GM23248 (cell line): ENCODE data around the gene RBM19. TPM values are rescaled to one million over a fixed set of nuclear protein-coding genes. Genes with fewer than 3 reads are reported as not detected.
A peak's percentile ranks its signal among the peaks of the same experiment; 100 is the strongest.

Source experiments
- DNase-seq: peaks from one replicate; pipeline ENCODE4 v3.0.0-alpha.2; 2015
- H2AFZ ChIP-seq: fragments of 200-600 bp; sonication (generic); 2 replicates; pipeline ENCODE4 v1.6.1; 2016; ENCODE audit warnings: antibody characterized with exemption
- H3F3A ChIP-seq: fragments of 200-600 bp; sonication (generic); 2 replicates; pipeline ENCODE4 v1.6.1; 2016; ENCODE audit warnings: mild to moderate bottlenecking, antibody characterized with exemption, mixed run types; ENCODE audit not compliant: insufficient read depth
- H3K27ac ChIP-seq: fragments of 200-600 bp; sonication (generic); 2 replicates; pipeline ENCODE4 v1.5.1; 2016; ENCODE audit warnings: mild to moderate bottlenecking
- H3K27me3 ChIP-seq: fragments of 200-600 bp; sonication (generic); replicated peaks from 2 replicates; pipeline ENCODE4 v1.6.1; 2016; ENCODE audit warnings: mild to moderate bottlenecking; ENCODE audit not compliant: insufficient read depth
- H3K36me3 ChIP-seq: fragments of 200-600 bp; sonication (generic); 2 replicates; pipeline ENCODE4 v1.6.1; 2016; ENCODE audit warnings: low read depth, mild to moderate bottlenecking
- H3K4me1 ChIP-seq: fragments of 200-600 bp; sonication (generic); 2 replicates; pipeline ENCODE4 v1.6.1; 2016; ENCODE audit warnings: mild to moderate bottlenecking; ENCODE audit not compliant: insufficient read depth
- H3K4me2 ChIP-seq: fragments of 200-600 bp; sonication (generic); one replicate; pipeline ENCODE4 v1.6.1; 2016; ENCODE audit warnings: mild to moderate bottlenecking; ENCODE audit not compliant: unreplicated experiment
- H3K4me3 ChIP-seq: fragments of 200-600 bp; sonication (generic); 2 replicates; pipeline ENCODE4 v1.5.1; 2016; ENCODE audit warnings: mild to moderate bottlenecking
- H3K79me2 ChIP-seq: fragments of 200-600 bp; sonication (generic); 2 replicates; pipeline ENCODE4 v1.6.1; 2016; ENCODE audit warnings: mild to moderate bottlenecking; ENCODE audit not compliant: insufficient read depth
- H3K9ac ChIP-seq: fragments of 200-600 bp; sonication (generic); 2 replicates; pipeline ENCODE4 v1.6.1; 2016; ENCODE audit warnings: mild to moderate bottlenecking
- H3K9me2 ChIP-seq: fragments of 200-600 bp; sonication (generic); 2 replicates; pipeline ENCODE4 v1.6.1; 2016; ENCODE audit warnings: mixed run types, mild to moderate bottlenecking, moderate library complexity; ENCODE audit not compliant: insufficient read depth
- H3K9me3 ChIP-seq: fragments of 200-600 bp; sonication (generic); one replicate; pipeline ENCODE4 v1.6.1; 2017; ENCODE audit warnings: low read depth
- H4K20me1 ChIP-seq: fragments of 200-600 bp; sonication (generic); 2 replicates; pipeline ENCODE4 v1.6.0; 2016; ENCODE audit not compliant: insufficient read depth
- EZH2 ChIP-seq: fragments of 200-600 bp; sonication (generic); IDR thresholded peaks from 2 replicates; pipeline ENCODE4 v1.6.1; 2018; ENCODE audit warnings: antibody characterized with exemption, mild to moderate bottlenecking; ENCODE audit not compliant: insufficient read depth, poor library complexity, severe bottlenecking
- EZH2phosphoT487 ChIP-seq: fragments of 200-600 bp; sonication (generic); IDR thresholded peaks from 2 replicates; pipeline ENCODE4 v1.6.1; 2018; ENCODE audit warnings: antibody characterized with exemption, moderate library complexity, mild to moderate bottlenecking, low read depth; ENCODE audit not compliant: insufficient read depth
- WGBS, 2 experiments: methylation state at CpG; one replicate each; pipeline ENCODE4 v1.1.6; 2015 to 2017; ENCODE audit warnings: low lambda C conversion rate in 2 of 2, low coverage in 1 of 2; ENCODE audit errors: missing lambda C conversion rate in 2 of 2; 5-methylcytosine and 5-hydroxymethylcytosine counted together
- in situ Hi-C: fragments of 300-500 bp; cut with MboI; formaldehyde crosslinking; loops from 2 replicates; pipeline ENCODE4 v1.15.0; 2020
- polyA plus RNA-seq: library from polyadenylated mRNA; unstranded; fragments of >200 nt; fragmentation: Nextera tagmentation; extraction: Ambion mirVana; gene quantifications from 2 replicates; pipeline ENCODE4 v1.2.1, GENCODE V29; 2016
- total RNA-seq: library from RNA; depleted of rRNA; stranded (reverse); fragments of >200 nt; shearing (Covaris generic); gene quantifications from 2 replicates; pipeline ENCODE4 v1.2.3, GENCODE V29; 2014

The RBM19 gene
- total and polyA plus RNA-seq, 2 experiments from 2014 or later, result 14.8 to 17.1 TPM

- no peak overlapping the region for H3K9ac ChIP-seq
- DNase-seq, result peak; percentile 5
- no peak overlapping the region for H3K27ac ChIP-seq
- H3K4me2 ChIP-seq, result no peak overlapping the region
- TF ChIP-seq EZH2 (no peak), EZH2phosphoT487 (no peak)
- no peaks in the 10 kb centered on the region for H3K9me2 ChIP-seq
- no peaks in the 10 kb centered on the region for H3K36me3 ChIP-seq
- H3K79me2 ChIP-seq, result no peaks in the 10 kb centered on the region
- H3K27me3 ChIP-seq, result no peaks in the 10 kb centered on the region
- in situ Hi-C loops, result no loop called here
- no peaks in the 10 kb centered on the region for H4K20me1 ChIP-seq
- H3K4me3 ChIP-seq, result no peak overlapping the region
- H2AFZ ChIP-seq, result no peak overlapping the region
- no peaks in the 10 kb centered on the region for H3K4me1 ChIP-seq
- WGBS, 2 experiments, result 92 to 93% methylated on average over 18 of the region's 18 CpGs
- no peaks in the 10 kb centered on the region for H3K9me3 ChIP-seq
- H3F3A ChIP-seq, result no peaks in the 10 kb centered on the region
These were observed 91.0 kb downstream of the RBM19 start for GRCh38 chr12:113874999-113875561.

- in situ Hi-C loops, result no loop called here
- H3K27ac ChIP-seq, result no peak overlapping the region
- no peak for DNase-seq
These were observed 91.8 kb downstream of the RBM19 start for GRCh38 chr12:113874326-113874725.

GRCh38 chr12:113873740-113874139, 92.4 kb downstream of the RBM19 start:
- no peaks in the 10 kb centered on the region for H3K9me2 ChIP-seq
- H4K20me1 ChIP-seq, result no peaks in the 10 kb centered on the region
- H3K9ac ChIP-seq, result no peak overlapping the region
- TF ChIP-seq EZH2phosphoT487 (no peak), EZH2 (no peak)
- no peak overlapping the region for H3K4me3 ChIP-seq
- no peak overlapping the region for H3K4me2 ChIP-seq
- H2AFZ ChIP-seq, result no peak overlapping the region
- 92 to 93% methylated on average over 8 of the region's 8 CpGs for WGBS, 2 experiments
- H3K27ac ChIP-seq, result no peak overlapping the region
- H3F3A ChIP-seq, result no peaks in the 10 kb centered on the region
- no peaks in the 10 kb centered on the region for H3K9me3 ChIP-seq
- H3K27me3 ChIP-seq, result no peaks in the 10 kb centered on the region
- no peaks in the 10 kb centered on the region for H3K4me1 ChIP-seq
- no peaks in the 10 kb centered on the region for H3K36me3 ChIP-seq
- in situ Hi-C loops, result no loop called here
- H3K79me2 ChIP-seq, result no peaks in the 10 kb centered on the region
- no peak for DNase-seq

More at GRCh38 chr12:113874326-113874725, 91.8 kb downstream of the RBM19 start:
- H3K9ac ChIP-seq, result no peak overlapping the region
- H3K4me1 ChIP-seq, result no peaks in the 10 kb centered on the region
- no peaks in the 10 kb centered on the region for H3K79me2 ChIP-seq
- no peak overlapping the region for H3K4me3 ChIP-seq
- WGBS, 2 experiments, result 97 to 98% methylated on average over 11 of the region's 11 CpGs
- H3K9me3 ChIP-seq, result no peaks in the 10 kb centered on the region
- H3K4me2 ChIP-seq, result no peak overlapping the region
- no peaks in the 10 kb centered on the region for H3K36me3 ChIP-seq
- no peak overlapping the region for H2AFZ ChIP-seq
- H3F3A ChIP-seq, result no peaks in the 10 kb centered on the region
- H3K9me2 ChIP-seq, result no peaks in the 10 kb centered on the region
- no peaks in the 10 kb centered on the region for H4K20me1 ChIP-seq
- no peak for TF ChIP-seq EZH2
- no peak for TF ChIP-seq EZH2phosphoT487
- no peaks in the 10 kb centered on the region for H3K27me3 ChIP-seq

GRCh38 chr12:113870890-113871289, 95.2 kb downstream of the RBM19 start:
- Histone ChIP-seq H3K27me3 (no peaks in the 10 kb centered on the region), H3K27ac (no peak overlapping the region), H3K4me3 (no peak overlapping the region), H3F3A (no peaks in the 10 kb centered on the region), H3K4me2 (no peak overlapping the region), H3K36me3 (no peaks in the 10 kb centered on the region), H3K9ac (no peak overlapping the region), H3K9me2 (no peaks in the 10 kb centered on the region), H4K20me1 (no peaks in the 10 kb centered on the region), H3K79me2 (no peaks in the 10 kb centered on the region), H3K4me1 (no peaks in the 10 kb centered on the region), H3K9me3 (no peaks in the 10 kb centered on the region), H2AFZ (no peak overlapping the region)
- 93 to 97% methylated on average over 2 of the region's 2 CpGs for WGBS, 2 experiments
- TF ChIP-seq EZH2, result no peak
- no peak for TF ChIP-seq EZH2phosphoT487
- DNase-seq, result no peak
- in situ Hi-C loops, result no loop called here

- 85 to 88% methylated on average over 8 of the region's 8 CpGs for WGBS, 2 experiments
- no peak for DNase-seq
- Histone ChIP-seq H2AFZ (no peak overlapping the region), H3K9me2 (no peaks in the 10 kb centered on the region), H3K4me3 (no peak overlapping the region), H3K9ac (no peak overlapping the region), H3K4me2 (no peak overlapping the region), H3K27ac (no peak overlapping the region), H3F3A (no peaks in the 10 kb centered on the region), H3K9me3 (no peaks in the 10 kb centered on the region), H3K36me3 (no peaks in the 10 kb centered on the region), H3K27me3 (no peaks in the 10 kb centered on the region), H3K79me2 (no peaks in the 10 kb centered on the region), H4K20me1 (no peaks in the 10 kb centered on the region), H3K4me1 (no peaks in the 10 kb centered on the region)
- in situ Hi-C loops, result no loop called here
- TF ChIP-seq EZH2phosphoT487, result no peak
- no peak for TF ChIP-seq EZH2
These were observed 96.1 kb downstream of the RBM19 start for GRCh38 chr12:113870035-113870434.
